H9 (cell line): ENCODE measurements around the gene LRMDA. TPM values are rescaled to one million over a fixed set of nuclear protein-coding genes. Genes with fewer than 3 reads are reported as not detected.

Experiments
- DNase-seq: peaks from one replicate; pipeline ENCODE4 v3.0.0-alpha.2; 2017
- H2AFZ ChIP-seq: one replicate; pipeline ENCODE4 v1.6.1; 2013; ENCODE audit warnings: mild to moderate bottlenecking, low read length, control low read depth, moderate library complexity
- H2AK5ac ChIP-seq: 2 replicates; pipeline ENCODE4 v1.6.1; 2013; ENCODE audit warnings: low read length, control low read depth, mixed read lengths; ENCODE audit not compliant: insufficient read length
- H2BK120ac ChIP-seq: one replicate; pipeline ENCODE4 v1.6.1; 2013; ENCODE audit warnings: low read depth, mild to moderate bottlenecking, low read length, control low read depth, inconsistent platforms; ENCODE audit not compliant: poor library complexity, severe bottlenecking
- H2BK12ac ChIP-seq: 2 replicates; pipeline ENCODE4 v1.6.1; 2013; ENCODE audit warnings: low read length, control low read depth, mixed read lengths, low read depth; ENCODE audit not compliant: insufficient read length
- H2BK15ac ChIP-seq: 2 replicates; pipeline ENCODE4 v1.6.1; 2013; ENCODE audit warnings: low read depth, low read length, control low read depth
- H2BK20ac ChIP-seq: one replicate; pipeline ENCODE4 v1.6.1; 2013; ENCODE audit warnings: low read depth, mild to moderate bottlenecking, low read length, control low read depth, inconsistent platforms; ENCODE audit not compliant: poor library complexity, severe bottlenecking
- H2BK5ac ChIP-seq: 2 replicates; pipeline ENCODE4 v1.6.1; 2013; ENCODE audit warnings: low read length, control low read depth, mixed read lengths; ENCODE audit not compliant: insufficient read length
- H3K14ac ChIP-seq: 2 replicates; pipeline ENCODE4 v1.6.1; 2013; ENCODE audit warnings: low read length, control low read depth; ENCODE audit not compliant: insufficient read depth
- H3K18ac ChIP-seq: 2 replicates; pipeline ENCODE4 v1.6.1; 2013; ENCODE audit warnings: low read depth, mild to moderate bottlenecking, mixed read lengths, low read length, control low read depth; ENCODE audit not compliant: insufficient read length
- H3K23ac ChIP-seq: 2 replicates; pipeline ENCODE4 v1.6.1; 2013; ENCODE audit warnings: low read length, control low read depth, mixed read lengths, low read depth; ENCODE audit not compliant: insufficient read length
- H3K23me2 ChIP-seq: 2 replicates; pipeline ENCODE4 v1.6.1; 2013; ENCODE audit warnings: low read depth, mild to moderate bottlenecking, mixed read lengths, low read length, control low read depth; ENCODE audit not compliant: insufficient read length, poor library complexity, severe bottlenecking
- H3K27ac ChIP-seq: 2 replicates; pipeline ENCODE4 v1.5.1; 2013; ENCODE audit warnings: low read length, control low read depth, mixed read lengths, low read depth; ENCODE audit not compliant: insufficient read length
- H3K27me3 ChIP-seq: 2 replicates; pipeline ENCODE4 v1.6.1; 2013; ENCODE audit warnings: low read length, control low read depth, inconsistent platforms; ENCODE audit not compliant: insufficient read depth
- H3K4ac ChIP-seq: 2 replicates; pipeline ENCODE4 v1.6.1; 2013; ENCODE audit warnings: low read depth, mild to moderate bottlenecking, control low read depth, inconsistent platforms, low read length, moderate library complexity
- H3K4me1 ChIP-seq: 2 replicates; pipeline ENCODE4 v1.6.1; 2013; ENCODE audit warnings: low read length, control low read depth, inconsistent platforms; ENCODE audit not compliant: insufficient read depth
- H3K4me2 ChIP-seq: 2 replicates; pipeline ENCODE4 v1.6.1; 2013; ENCODE audit warnings: low read length, control low read depth, mixed read lengths; ENCODE audit not compliant: insufficient read length, insufficient read depth
- H3K56ac ChIP-seq: 2 replicates; pipeline ENCODE4 v1.6.1; 2013; ENCODE audit warnings: low read depth, mild to moderate bottlenecking, mixed read lengths, low read length, control low read depth; ENCODE audit not compliant: insufficient read length
- H3K79me1 ChIP-seq: 2 replicates; pipeline ENCODE4 v1.6.1; 2013; ENCODE audit warnings: low read depth, mild to moderate bottlenecking, moderate library complexity, low read length, control low read depth, inconsistent platforms; ENCODE audit not compliant: insufficient read depth, poor library complexity, severe bottlenecking
- H3K79me2 ChIP-seq: 2 replicates; pipeline ENCODE4 v1.6.1; 2013; ENCODE audit warnings: low read length, control low read depth, inconsistent platforms; ENCODE audit not compliant: insufficient read depth
- H3K9ac ChIP-seq: 2 replicates; pipeline ENCODE4 v1.6.1; 2013; ENCODE audit warnings: low read length, control low read depth, mixed read lengths; ENCODE audit not compliant: insufficient read length; ENCODE audit errors: extremely low read depth
- H3K9me3 ChIP-seq: one replicate; pipeline ENCODE4 v1.6.1; 2013; ENCODE audit warnings: low read depth, low read length, inconsistent platforms; ENCODE audit not compliant: control insufficient read depth
- H3T11ph ChIP-seq: one replicate; pipeline ENCODE4 v1.6.1; 2013; ENCODE audit warnings: mild to moderate bottlenecking, low read length, control low read depth, inconsistent platforms
- H4K20me1 ChIP-seq: one replicate; pipeline ENCODE4 v1.6.1; 2013; ENCODE audit not compliant: control insufficient read depth, insufficient read length, insufficient read depth
- H4K5ac ChIP-seq: 2 replicates; pipeline ENCODE4 v1.6.1; 2013; ENCODE audit warnings: low read depth, mild to moderate bottlenecking, mixed read lengths, low read length, control low read depth; ENCODE audit not compliant: insufficient read length
- H4K8ac ChIP-seq: replicated peaks from 2 replicates; pipeline ENCODE4 v1.6.1; 2013; ENCODE audit warnings: low read length, control low read depth, mixed read lengths, low read depth; ENCODE audit not compliant: insufficient read length
- H4K91ac ChIP-seq: 2 replicates; pipeline ENCODE4 v1.6.1; 2013; ENCODE audit warnings: low read depth, mild to moderate bottlenecking, moderate library complexity, mixed read lengths, low read length, control low read depth; ENCODE audit not compliant: insufficient read length
- H3K27ac Mint-ChIP-seq, 3 experiments: 2 replicates in 2 of 3; 3 replicates in 1 of 3; pipeline ENCODE4 v1.8.0; 2020 to 2021; ENCODE audit warnings: mixed read lengths in 3 of 3, mild to moderate bottlenecking in 1 of 3, moderate library complexity in 1 of 3
- H3K27me3 Mint-ChIP-seq: 2 replicates; pipeline ENCODE4 v1.8.0; 2021; ENCODE audit warnings: low read depth, mild to moderate bottlenecking, moderate library complexity, mixed read lengths
- H3K36me3 Mint-ChIP-seq, 3 experiments: 2 replicates in 2 of 3; 3 replicates in 1 of 3; pipeline ENCODE4 v1.8.0; 2020 to 2021; ENCODE audit warnings: low read depth in 3 of 3, mixed read lengths in 3 of 3; ENCODE audit not compliant: insufficient read depth in 1 of 3
- H3K4me1 Mint-ChIP-seq, 2 experiments: 2 replicates each; pipeline ENCODE4 v1.8.0; 2020; ENCODE audit warnings: mixed read lengths in 2 of 2
- H3K4me3 Mint-ChIP-seq, 2 experiments: 2 replicates in 1 of 2; 3 replicates in 1 of 2; pipeline ENCODE4 v1.8.0; 2020 to 2021; ENCODE audit warnings: mild to moderate bottlenecking in 2 of 2, mixed read lengths in 2 of 2, moderate library complexity in 1 of 2
- H3K9me3 Mint-ChIP-seq, 2 experiments: 2 replicates in 1 of 2; 3 replicates in 1 of 2; pipeline ENCODE4 v1.8.0; 2020; ENCODE audit warnings: mild to moderate bottlenecking in 2 of 2, mixed read lengths in 2 of 2, moderate library complexity in 1 of 2
- CTCF ChIP-seq: fragments of 200-600 bp; sonication (generic); conservative IDR thresholded peaks from 3 replicates; pipeline ENCODE4 v1.8.0; 2021; ENCODE audit warnings: antibody characterized with exemption, mild to moderate bottlenecking
- WGBS: extraction: QIAGEN DNeasy Blood & Tissue Kit; methylation state at CpG from one replicate; pipeline ENCODE4 v1.1.7; 2013; ENCODE audit warnings: missing lambda C conversion rate, low lambda C conversion rate, mixed read lengths; ENCODE audit not compliant: insufficient read length; ENCODE audit errors: extremely low coverage; 5-methylcytosine and 5-hydroxymethylcytosine counted together
- total RNA-seq: library from RNA; stranded (reverse); gene quantifications from 2 replicates; pipeline ENCODE4 v1.2.1, GENCODE V29; 2021

The LRMDA gene
- total RNA-seq, 1 experiment from 2014 or later = 1.8 TPM

GRCh38 chr10:75619635-75620034 lies 188.2 kb downstream of the LRMDA start:
- Histone ChIP-seq H2BK5ac (no peak overlapping the region), H3K79me2 (no peaks in the 10 kb centered on the region), H3T11ph (no peak overlapping the region), H3K9me3 (no peaks in the 10 kb centered on the region), H3K4me2 (no peak overlapping the region), H2BK20ac (no peak overlapping the region), H3K27ac (no peak overlapping the region), H3K14ac (no peak overlapping the region), H4K20me1 (no peaks in the 10 kb centered on the region), H2AFZ (no peak overlapping the region), H4K8ac (no peak overlapping the region), H3K4ac (no peak overlapping the region), H2BK12ac (no peak overlapping the region), H2AK5ac (no peak overlapping the region), H3K23me2 (no peaks in the 10 kb centered on the region), H3K79me1 (no peaks in the 10 kb centered on the region), H4K5ac (no peak overlapping the region), H3K9ac (no peak overlapping the region), H3K18ac (no peak overlapping the region), H2BK120ac (no peak overlapping the region), H3K4me1 (no peaks in the 10 kb centered on the region), H3K27me3 (no peaks in the 10 kb centered on the region), H3K23ac (no peak overlapping the region), H3K56ac (no peak overlapping the region), H4K91ac (no peak overlapping the region), H2BK15ac (no peak overlapping the region)
- DNase-seq = no peak
- TF ChIP-seq CTCF = no peak
- no CpG with 5 or more reads among the region's 3 CpGs for WGBS
- Mint-ChIP-seq H3K27me3 (peaks cover 12% of the 10 kb centered on the region), H3K4me3 (no peak overlapping the region), H3K27ac (no peak overlapping the region), H3K4me1 (peaks cover under 1 to 4% of the 10 kb centered on the region in 2 experiments; a peak in 2 of 4 replicates), H3K9me3 (no peaks in the 10 kb centered on the region), H3K36me3 (no peaks in the 10 kb centered on the region)
